Astrocyte (in vitro differentiated cells and primary cell): ENCODE measurements around the gene MUC6. TPM values are rescaled to one million over a fixed set of nuclear protein-coding genes. Genes with fewer than 3 reads are reported as not detected.

Experiments used
- DNase-seq: peaks from one replicate; pipeline ENCODE4 v3.0.0-alpha.2; 2010; ENCODE audit warnings: low read depth
- FAIRE-seq: peaks from 2 replicates; lab custom pipeline; 2011; peaks lifted over from hg19 to GRCh38; lab: Jason Lieb, UNC
- H2AFZ ChIP-seq: 2 replicates; pipeline ENCODE4 v1.6.0; 2012; ENCODE audit warnings: low read depth, low read length, inconsistent platforms
- H3K27ac ChIP-seq: 2 replicates; pipeline ENCODE4 v1.5.1; 2011; ENCODE audit warnings: low read depth, low read length, inconsistent platforms
- H3K27me3 ChIP-seq: 2 replicates; pipeline ENCODE4 v1.6.0; 2011; ENCODE audit warnings: low read length, inconsistent platforms; ENCODE audit not compliant: insufficient read depth
- H3K36me3 ChIP-seq: 2 replicates; pipeline ENCODE4 v1.5.1; 2011; ENCODE audit warnings: low read length, inconsistent platforms; ENCODE audit not compliant: insufficient read depth
- H3K4me1 ChIP-seq: 2 replicates; pipeline ENCODE4 v1.5.1; 2011; ENCODE audit warnings: low read length, inconsistent platforms; ENCODE audit not compliant: insufficient read depth
- H3K4me2 ChIP-seq: 2 replicates; pipeline ENCODE4 v1.6.0; 2012; ENCODE audit warnings: low read length, inconsistent platforms
- H3K4me3 ChIP-seq: 2 replicates; pipeline ENCODE4 v1.5.1; 2011; ENCODE audit warnings: low read depth, mild to moderate bottlenecking, low read length, inconsistent platforms; ENCODE audit not compliant: insufficient read depth
- H3K79me2 ChIP-seq: 2 replicates; pipeline ENCODE4 v1.6.0; 2012; ENCODE audit warnings: mild to moderate bottlenecking, low read length, inconsistent platforms; ENCODE audit not compliant: insufficient read depth
- H3K9ac ChIP-seq: 2 replicates; pipeline ENCODE4 v1.6.0; 2012; ENCODE audit warnings: mild to moderate bottlenecking, low read length, inconsistent platforms
- H3K9me3 ChIP-seq: 2 replicates; pipeline ENCODE4 v1.5.1; 2012; ENCODE audit warnings: low read depth, mild to moderate bottlenecking, low read length, inconsistent platforms; ENCODE audit not compliant: insufficient read depth
- H4K20me1 ChIP-seq: 2 replicates; pipeline ENCODE4 v1.6.0; 2012; ENCODE audit warnings: low read length, inconsistent platforms; ENCODE audit not compliant: insufficient read depth
- H3K27ac Mint-ChIP-seq: one replicate; pipeline ENCODE4 v1.8.0; 2021; ENCODE audit warnings: mild to moderate bottlenecking, mixed read lengths; ENCODE audit not compliant: unreplicated experiment
- H3K27me3 Mint-ChIP-seq: one replicate; pipeline ENCODE4 v1.8.0; 2021; ENCODE audit warnings: low read depth, mixed read lengths; ENCODE audit not compliant: unreplicated experiment
- H3K36me3 Mint-ChIP-seq: one replicate; pipeline ENCODE4 v1.8.0; 2021; ENCODE audit warnings: low read depth, mixed read lengths; ENCODE audit not compliant: unreplicated experiment
- H3K4me1 Mint-ChIP-seq: one replicate; pipeline ENCODE4 v1.8.0; 2021; ENCODE audit warnings: low read depth, mixed read lengths; ENCODE audit not compliant: unreplicated experiment
- H3K4me3 Mint-ChIP-seq: one replicate; pipeline ENCODE4 v1.8.0; 2021; ENCODE audit warnings: mild to moderate bottlenecking, moderate library complexity, mixed read lengths; ENCODE audit not compliant: unreplicated experiment
- H3K9me3 Mint-ChIP-seq: one replicate; pipeline ENCODE4 v1.8.0; 2021; ENCODE audit warnings: mild to moderate bottlenecking, mixed read lengths; ENCODE audit not compliant: unreplicated experiment
- EZH2 ChIP-seq: IDR thresholded peaks from 2 replicates; pipeline ENCODE4 v1.6.1; 2012; ENCODE audit warnings: mild to moderate bottlenecking, low read length, inconsistent platforms; ENCODE audit not compliant: insufficient read depth
- total RNA-seq: library from RNA; stranded (reverse); gene quantifications from 2 replicates; pipeline ENCODE4 v1.2.1, GENCODE V29; 2021
- TF ChIP-seq, protein P1 (sequence below): IDR thresholded peaks from 2 replicates; pipeline ENCODE4 v1.5.1; 2011; ENCODE audit warnings: low read depth, mild to moderate bottlenecking, inconsistent platforms, low read length, moderate library complexity; ENCODE audit not compliant: insufficient read depth

MUC6 gene
- total RNA-seq, 1 donor from 2014 or later: not detected

DNA sequence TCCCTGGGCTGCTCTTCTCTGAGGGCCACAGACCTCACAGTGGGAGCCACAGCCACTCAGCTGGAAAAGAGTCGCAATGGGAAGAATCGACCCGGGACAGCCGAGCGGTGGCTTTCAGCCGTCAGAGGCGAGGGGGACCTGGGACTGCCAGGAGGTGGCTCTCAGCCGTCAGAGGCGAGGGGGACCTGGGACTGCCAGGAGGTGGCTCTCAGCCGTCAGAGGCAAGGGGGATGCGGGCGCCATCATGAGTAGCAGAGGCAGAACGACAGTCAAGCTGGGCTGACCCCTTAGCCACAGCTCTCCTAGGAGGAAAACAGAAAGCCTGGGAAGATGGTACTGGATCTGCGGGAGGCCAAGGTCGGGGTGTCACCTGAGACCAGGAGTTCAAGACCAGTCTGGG, 23.2 kb upstream of the MUC6 start:
- H3K36me3 ChIP-seq: no peaks in the 10 kb centered on the region
- no peak overlapping the region for H3K27ac ChIP-seq
- peaks cover 6% of the 10 kb centered on the region for H3K4me1 Mint-ChIP-seq
- H3K9me3 ChIP-seq: peaks cover 9% of the 10 kb centered on the region
- no peak overlapping the region for H3K27ac Mint-ChIP-seq
- H3K4me3 Mint-ChIP-seq: no peak overlapping the region
- H3K4me1 ChIP-seq: peaks cover 15% of the 10 kb centered on the region
- peaks cover 2% of the 10 kb centered on the region for H3K36me3 Mint-ChIP-seq
- H4K20me1 ChIP-seq: no peaks in the 10 kb centered on the region
- DNase-seq (no peak), FAIRE-seq (no peak)
- peaks cover 25% of the 10 kb centered on the region for H3K27me3 Mint-ChIP-seq
- H3K4me3 ChIP-seq: no peak overlapping the region
- no peaks in the 10 kb centered on the region for H3K27me3 ChIP-seq
- H3K79me2 ChIP-seq: no peaks in the 10 kb centered on the region
- H3K9me3 Mint-ChIP-seq: peaks cover 15% of the 10 kb centered on the region
- no peak overlapping the region for H3K9ac ChIP-seq
- no peak overlapping the region for H2AFZ ChIP-seq
- TF ChIP-seq, protein P1, sequence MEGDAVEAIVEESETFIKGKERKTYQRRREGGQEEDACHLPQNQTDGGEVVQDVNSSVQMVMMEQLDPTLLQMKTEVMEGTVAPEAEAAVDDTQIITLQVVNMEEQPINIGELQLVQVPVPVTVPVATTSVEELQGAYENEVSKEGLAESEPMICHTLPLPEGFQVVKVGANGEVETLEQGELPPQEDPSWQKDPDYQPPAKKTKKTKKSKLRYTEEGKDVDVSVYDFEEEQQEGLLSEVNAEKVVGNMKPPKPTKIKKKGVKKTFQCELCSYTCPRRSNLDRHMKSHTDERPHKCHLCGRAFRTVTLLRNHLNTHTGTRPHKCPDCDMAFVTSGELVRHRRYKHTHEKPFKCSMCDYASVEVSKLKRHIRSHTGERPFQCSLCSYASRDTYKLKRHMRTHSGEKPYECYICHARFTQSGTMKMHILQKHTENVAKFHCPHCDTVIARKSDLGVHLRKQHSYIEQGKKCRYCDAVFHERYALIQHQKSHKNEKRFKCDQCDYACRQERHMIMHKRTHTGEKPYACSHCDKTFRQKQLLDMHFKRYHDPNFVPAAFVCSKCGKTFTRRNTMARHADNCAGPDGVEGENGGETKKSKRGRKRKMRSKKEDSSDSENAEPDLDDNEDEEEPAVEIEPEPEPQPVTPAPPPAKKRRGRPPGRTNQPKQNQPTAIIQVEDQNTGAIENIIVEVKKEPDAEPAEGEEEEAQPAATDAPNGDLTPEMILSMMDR: no peak
- no peak for TF ChIP-seq EZH2
- no peak overlapping the region for H3K4me2 ChIP-seq

GRCh38 chr11:1057806-1058205, 21.3 kb upstream of the MUC6 start:
- peaks cover 2% of the 10 kb centered on the region for H3K36me3 Mint-ChIP-seq
- peaks cover 17% of the 10 kb centered on the region for H3K27me3 Mint-ChIP-seq
- no peak overlapping the region for H3K4me2 ChIP-seq
- H3K9me3 Mint-ChIP-seq: peaks cover 10% of the 10 kb centered on the region
- H3K4me1 Mint-ChIP-seq: peaks cover 6% of the 10 kb centered on the region
- H3K79me2 ChIP-seq: no peaks in the 10 kb centered on the region
- no peak overlapping the region for H3K4me3 Mint-ChIP-seq
- no peaks in the 10 kb centered on the region for H3K36me3 ChIP-seq
- no peak overlapping the region for H3K4me3 ChIP-seq
- peaks cover 9% of the 10 kb centered on the region for H3K9me3 ChIP-seq
- DNase-seq (no peak), FAIRE-seq (no peak)
- no peak overlapping the region for H3K27ac Mint-ChIP-seq
- H3K27me3 ChIP-seq: no peaks in the 10 kb centered on the region
- H3K9ac ChIP-seq: no peak overlapping the region
- no peak overlapping the region for H2AFZ ChIP-seq
- H3K27ac ChIP-seq: no peak overlapping the region
- no peaks in the 10 kb centered on the region for H4K20me1 ChIP-seq
- TF ChIP-seq EZH2: no peak
- TF ChIP-seq, protein P1: no peak
- peaks cover 11% of the 10 kb centered on the region for H3K4me1 ChIP-seq

GRCh38 chr11:1055990-1056771, 19.7 kb upstream of the MUC6 start:
- no peak overlapping the region for H3K27ac ChIP-seq
- H3K36me3 Mint-ChIP-seq: peaks cover 2% of the 10 kb centered on the region
- TF ChIP-seq, protein P1: no peak
- TF ChIP-seq EZH2: no peak
- H3K36me3 ChIP-seq: no peaks in the 10 kb centered on the region
- no peak overlapping the region for H3K27ac Mint-ChIP-seq
- no peaks in the 10 kb centered on the region for H4K20me1 ChIP-seq
- H3K4me1 ChIP-seq: peaks cover 11% of the 10 kb centered on the region
- H2AFZ ChIP-seq: no peak overlapping the region
- FAIRE-seq: no peak
- peaks cover 6% of the 10 kb centered on the region for H3K9me3 Mint-ChIP-seq
- no peak overlapping the region for H3K4me3 Mint-ChIP-seq
- H3K4me1 Mint-ChIP-seq: peaks cover 6% of the 10 kb centered on the region
- H3K27me3 ChIP-seq: no peaks in the 10 kb centered on the region
- no peak overlapping the region for H3K4me3 ChIP-seq
- no peak for DNase-seq
- no peak overlapping the region for H3K9ac ChIP-seq
- no peak overlapping the region for H3K4me2 ChIP-seq
- H3K9me3 ChIP-seq: no peaks in the 10 kb centered on the region
- H3K27me3 Mint-ChIP-seq: peaks cover 17% of the 10 kb centered on the region
- H3K79me2 ChIP-seq: no peaks in the 10 kb centered on the region
